ENCODE results near the gene SUSD4.

The SUSD4 gene

DNA sequence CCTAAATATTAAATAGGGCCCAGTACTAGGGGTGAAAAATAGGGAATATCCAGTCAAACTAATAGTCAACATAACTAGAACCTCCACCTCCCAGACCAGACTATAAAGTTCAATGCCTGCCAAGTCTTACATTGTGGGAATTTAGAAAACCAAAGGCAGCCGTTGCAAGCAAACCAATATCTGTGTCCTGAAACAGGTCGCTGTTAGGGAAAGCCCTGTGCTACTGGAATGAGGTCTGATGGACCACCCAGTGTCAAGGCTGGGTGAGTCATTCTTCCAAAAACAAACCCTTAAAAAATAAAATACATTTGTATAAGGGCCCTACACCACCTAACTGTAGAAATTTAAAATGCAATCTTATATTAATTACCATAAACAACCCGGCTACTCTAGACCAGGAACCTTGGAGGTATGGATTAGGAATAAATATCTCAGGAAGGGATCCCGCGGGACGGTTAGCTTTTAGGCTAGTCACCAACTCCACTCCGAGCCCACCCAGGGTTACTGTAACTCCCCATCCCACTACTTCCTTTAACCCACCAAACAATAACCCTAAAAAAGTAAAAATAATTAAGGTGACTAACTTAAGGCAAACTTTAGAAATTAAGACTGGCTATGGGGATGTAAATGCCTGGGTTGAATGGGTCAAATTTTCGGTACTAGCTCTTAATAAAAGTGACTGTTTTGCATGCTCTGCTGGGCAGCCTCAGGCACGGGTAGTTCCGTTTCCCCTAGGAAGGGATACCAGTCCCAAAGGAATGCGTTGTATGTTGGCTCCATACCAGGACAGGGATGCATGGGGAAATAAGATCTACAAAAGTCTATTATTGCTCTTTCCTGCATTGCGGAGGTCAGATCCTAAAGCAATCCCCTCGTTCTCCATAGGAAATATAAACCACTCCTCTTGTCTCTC lies 155.6 kb downstream of the SUSD4 start:
- DNase-seq, result no peak

DNA sequence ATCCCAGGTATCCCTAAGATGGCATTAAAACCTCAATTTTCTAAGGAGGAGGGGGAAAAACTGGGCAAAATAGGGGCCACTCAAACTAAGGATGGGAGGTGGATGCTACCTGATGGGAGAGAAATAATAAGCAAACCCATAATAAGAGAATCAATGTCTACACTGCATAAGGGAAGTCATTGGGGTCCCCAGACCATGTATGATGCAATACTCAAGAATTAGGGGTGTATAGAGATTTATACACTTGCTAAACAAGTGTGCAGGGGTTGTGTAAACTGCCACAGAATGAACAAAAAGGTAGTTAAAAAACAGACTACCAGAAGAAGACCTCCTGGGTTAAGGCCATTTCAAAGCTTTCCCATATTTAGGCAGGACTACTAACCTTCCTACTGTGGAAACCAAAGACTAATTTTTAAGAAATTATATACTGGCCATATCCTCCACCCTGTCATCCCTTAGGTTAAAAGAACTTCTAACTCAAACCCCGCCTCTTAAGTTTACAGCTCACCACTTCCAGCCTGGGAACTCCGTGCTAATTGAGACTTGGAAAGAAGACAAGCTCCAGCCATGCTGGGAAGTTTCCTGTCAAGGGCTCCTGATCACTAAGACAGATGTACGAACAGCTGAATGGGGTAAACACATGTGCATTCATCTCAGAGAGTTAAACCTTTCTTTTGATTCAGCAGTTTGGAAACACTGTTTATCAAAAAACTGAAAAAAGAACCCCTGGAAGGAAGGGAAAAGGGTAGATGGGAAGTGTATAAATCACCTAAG lies 156.5 kb downstream of the SUSD4 start:
- no peak for DNase-seq

DNA sequence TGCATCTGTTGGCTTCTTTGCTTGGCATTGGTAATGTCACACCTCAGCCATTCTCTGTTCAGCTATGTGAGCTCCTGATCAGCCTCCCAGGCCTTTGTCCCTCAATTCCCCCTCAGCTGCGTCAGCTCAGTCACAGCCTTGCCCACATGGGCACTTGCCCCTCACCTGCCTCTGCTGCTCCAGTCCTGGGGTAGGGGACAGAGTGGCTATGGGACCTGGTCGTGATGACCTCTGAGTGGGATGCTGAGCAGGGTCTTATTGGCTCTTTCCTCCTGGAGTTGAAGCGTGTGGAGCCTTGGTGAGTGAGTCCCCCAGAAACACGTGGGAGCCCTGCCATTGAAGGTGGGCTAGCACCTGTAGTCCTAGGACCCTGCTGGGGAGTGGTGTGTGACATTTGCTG lies 159.6 kb downstream of the SUSD4 start:
- DNase-seq, result no peak

DNA sequence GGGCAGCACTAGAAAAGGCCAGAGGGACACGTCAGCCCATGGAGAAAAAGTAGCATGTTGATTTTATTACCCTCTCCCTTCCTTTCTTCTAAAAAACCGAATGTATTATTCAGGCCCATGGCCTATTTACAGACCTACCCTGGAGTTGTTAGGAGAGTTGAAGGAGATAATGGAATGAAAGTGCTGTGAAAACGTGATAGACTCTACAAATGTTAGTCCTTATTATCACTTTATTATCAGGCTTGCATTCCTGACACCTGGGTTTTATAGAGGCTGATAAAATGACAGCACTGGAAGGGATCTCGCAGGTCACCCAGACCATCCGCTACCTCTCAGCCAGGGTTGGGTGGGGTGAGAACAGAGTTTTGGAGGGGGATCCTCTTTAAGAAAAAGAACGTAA lies 160.3 kb downstream of the SUSD4 start:
- no peak for DNase-seq

DNA sequence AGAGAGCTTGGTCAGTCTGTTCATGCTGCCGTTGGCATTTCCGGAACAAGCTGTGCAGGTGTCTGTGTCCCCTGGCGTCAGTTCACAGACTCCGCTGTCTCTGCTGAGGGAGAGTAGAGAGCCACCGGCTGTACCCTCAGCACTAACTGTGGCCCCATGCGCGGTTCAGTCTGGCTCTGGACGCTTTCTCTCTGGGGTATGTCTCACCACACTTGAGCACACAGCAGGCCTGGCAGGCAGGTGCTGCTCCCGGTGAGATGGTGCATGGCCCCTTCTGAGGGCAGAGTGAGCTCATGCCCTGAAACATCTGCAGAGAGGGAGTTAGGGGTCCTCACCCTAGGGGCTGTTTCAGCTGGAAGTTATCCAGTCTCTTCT lies 161.0 kb downstream of the SUSD4 start:
- no peak for DNase-seq

DNA sequence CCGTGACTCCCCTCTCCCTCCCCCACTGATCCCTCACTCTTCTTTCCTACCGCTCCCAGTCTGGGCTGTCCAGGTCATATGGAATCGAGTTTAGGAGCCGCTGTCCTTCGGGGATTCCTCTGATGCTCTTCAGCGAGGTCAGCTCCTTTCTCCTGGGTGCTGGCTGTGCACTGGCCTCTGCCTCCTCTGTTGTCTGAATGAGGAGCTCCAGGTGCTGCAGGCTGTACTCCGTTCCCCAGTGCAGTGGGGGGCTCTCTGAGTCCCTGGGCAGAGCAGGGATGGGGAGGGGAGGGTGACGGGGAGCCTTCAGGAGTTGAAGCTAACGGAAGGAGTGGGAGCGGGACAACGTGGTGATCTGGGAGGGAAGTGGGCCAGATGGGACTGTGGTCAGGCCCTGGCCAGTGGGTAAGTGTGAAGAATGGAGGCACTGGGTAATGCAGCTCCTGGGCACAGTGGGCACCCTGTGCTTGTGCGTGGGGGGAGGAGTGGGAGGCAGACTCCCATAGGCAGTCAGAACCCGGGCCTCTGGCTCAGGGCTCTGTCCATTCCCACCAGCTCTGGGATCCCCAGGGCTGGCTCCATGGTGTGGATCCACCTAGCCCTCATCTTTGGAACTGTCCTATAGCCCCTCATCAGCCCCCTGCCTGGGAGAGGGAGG lies 161.5 kb downstream of the SUSD4 start:
- DNase-seq, result no peak

DNA sequence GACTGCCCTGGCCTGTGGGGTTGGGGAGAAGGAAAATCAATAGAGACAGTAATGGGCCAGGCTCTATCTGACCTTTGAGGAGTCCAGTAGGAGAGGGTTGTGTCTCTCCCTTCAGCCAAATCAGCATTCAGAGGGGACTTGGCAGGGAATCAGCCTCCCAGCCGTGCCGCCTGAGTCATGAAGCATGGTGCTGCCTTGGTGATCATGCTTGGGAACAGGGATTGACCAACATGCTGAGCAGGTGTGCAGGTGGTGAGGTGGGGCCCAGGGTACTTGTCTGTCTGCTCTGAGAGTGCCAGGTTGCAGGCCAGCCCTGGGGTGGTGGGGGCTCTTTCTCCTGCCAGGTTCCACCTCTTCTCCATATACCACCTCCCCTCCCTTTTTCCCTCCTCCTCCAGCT lies 162.0 kb downstream of the SUSD4 start:
- DNase-seq, result no peak

DNA sequence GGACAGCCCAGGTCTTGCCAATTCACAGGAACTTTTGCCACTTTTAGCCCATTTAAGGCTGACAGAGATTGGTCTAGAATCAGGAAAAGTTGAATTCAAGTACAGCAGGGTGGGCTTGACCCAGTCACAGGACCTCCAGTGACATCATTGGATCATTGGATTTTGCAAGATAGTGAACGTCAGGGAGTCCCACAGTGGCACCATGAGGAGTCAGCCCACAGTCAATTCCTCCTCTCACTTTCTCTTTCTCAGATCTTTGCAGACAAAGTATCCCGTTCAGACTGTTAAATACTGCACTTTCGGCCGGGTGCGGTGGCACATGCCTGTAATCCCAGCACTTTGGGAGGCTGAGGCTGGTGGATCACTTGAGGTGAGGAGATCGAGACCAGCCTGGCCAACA lies 163.1 kb downstream of the SUSD4 start:
- DNase-seq, result no peak

DNA sequence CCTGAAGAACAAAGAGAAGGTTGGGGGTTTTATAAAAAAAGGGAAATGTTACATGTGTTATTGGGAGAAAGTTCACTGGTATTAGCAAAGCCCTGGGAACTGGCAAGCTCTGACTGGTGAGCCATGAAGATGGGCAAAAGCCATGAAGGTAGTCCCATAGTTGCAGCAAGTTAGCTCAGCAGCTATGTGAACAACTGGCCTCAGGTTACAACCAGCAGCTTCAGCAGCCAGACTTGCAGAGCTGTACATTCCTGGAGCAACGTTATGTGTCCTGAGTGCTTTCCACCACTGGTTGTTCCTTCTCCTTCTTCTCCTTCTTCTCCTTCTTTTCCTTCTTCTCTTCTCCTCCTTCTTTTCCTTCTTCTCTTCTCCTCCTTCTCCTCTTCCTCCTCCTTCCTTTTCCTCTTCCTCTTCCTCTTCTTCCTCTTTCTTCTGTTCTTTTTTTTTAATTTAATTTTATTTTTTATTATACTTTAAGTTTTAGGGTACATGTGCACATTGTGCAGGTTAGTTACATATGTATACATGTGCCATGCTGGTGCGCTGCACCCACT lies 164.8 kb downstream of the SUSD4 start:
- no peak for DNase-seq

DNA sequence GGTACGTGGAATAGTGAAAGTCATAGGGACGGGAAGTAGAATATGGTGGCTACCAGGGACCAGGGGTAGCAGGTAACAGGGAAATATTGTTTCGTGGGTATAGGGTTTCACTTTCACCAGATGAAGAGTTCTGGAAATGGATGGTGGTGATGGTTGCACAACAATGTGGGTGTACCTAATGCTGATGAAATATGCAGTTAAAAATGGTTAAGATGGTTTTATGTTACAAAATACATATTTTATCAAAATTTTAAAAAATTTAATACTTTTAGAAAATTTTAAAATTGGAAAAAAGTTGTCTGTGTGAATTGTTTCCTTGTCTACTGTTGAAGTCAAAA lies 165.4 kb downstream of the SUSD4 start:
- DNase-seq, result no peak

DNA sequence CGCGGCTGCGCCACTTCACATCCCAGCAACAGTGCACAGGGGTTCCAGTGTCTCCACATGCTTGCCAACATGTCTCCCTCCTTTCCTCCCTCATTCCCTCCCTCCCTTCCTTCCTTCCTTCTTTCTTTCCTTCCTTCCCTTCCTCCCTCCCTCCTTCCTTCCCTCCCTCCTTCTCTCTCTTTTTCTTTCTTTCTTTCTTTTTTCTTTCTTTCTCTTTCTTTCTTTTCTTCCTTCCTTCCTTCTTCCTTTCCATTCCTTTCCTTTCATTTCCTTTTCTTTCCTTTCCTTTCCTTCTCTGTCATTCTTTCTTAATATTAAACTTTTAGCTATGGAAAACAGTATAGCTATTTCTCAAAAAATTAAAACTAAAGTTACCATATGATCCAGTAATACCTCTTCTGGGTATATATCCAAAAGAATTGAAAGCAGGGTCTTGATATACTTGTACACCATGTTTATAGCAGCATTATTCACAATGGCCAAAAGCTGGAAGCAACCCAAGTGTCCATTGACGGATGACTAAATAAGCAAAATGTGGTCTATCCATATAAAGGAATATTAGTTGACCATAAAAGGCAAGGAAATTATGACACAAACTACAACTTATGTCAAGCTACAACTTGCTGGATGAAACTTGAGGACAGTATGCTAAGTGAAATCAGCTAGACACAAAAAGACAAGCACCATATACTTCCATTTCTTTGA lies 165.9 kb downstream of the SUSD4 start:
- no peak for DNase-seq

DNA sequence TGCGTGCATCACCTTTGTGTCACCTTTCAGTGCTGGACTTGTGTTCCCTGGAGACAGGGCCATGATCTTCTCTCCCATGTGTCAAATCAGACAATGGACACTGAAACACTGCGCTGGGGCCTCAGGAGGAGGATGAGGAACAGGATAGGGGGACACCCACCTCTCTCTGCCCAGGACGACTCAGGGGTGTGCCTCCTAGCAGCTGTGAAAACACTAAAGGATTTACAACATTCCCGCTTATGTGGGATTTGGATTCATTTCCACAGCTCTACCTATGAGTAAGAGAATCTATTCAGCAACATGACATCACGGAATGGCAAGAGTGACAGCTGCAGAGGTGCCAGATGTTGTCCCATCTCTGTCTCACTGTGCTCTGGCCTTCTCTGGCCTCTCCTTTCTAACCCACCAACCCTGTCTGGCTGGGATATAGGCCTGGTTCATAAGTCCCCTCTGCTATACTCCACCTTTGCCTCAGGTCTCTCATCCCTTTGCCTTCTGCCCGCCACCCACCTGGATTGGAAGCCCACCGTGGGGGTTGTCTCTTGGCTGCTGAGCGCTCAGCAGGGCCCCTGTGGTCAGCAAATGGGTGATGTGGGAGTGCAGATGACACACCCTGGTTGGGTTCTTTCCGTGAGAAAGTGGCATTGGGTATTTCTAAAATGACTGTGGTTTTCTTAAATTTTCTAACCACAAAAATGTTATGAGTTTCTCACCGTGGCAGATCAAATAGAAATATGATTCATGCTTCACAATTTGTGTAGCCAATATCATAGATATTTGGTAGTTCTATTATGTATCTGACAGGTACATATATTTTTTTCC lies 173.9 kb downstream of the SUSD4 start:
- no peak for DNase-seq

DNA sequence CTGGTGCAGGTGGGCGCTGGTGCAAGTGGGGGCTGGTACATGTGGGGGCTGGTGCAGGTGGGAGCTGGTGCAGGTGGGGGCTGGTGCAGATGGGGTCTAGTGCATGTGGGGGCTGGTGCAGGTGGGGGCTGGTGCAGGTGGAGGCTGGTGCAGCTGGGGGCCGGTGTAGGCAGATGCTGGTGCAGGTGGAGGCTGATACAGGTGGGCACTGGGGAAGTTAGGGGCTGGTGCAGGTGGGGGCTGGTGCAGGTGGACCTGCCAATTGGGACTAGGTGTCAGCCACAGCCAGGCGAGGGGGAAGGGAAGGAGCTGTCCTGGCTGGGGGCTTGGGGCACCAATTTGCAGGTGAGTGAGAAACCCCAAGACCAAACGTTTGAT lies 174.5 kb downstream of the SUSD4 start:
- DNase-seq, result no peak

DNA sequence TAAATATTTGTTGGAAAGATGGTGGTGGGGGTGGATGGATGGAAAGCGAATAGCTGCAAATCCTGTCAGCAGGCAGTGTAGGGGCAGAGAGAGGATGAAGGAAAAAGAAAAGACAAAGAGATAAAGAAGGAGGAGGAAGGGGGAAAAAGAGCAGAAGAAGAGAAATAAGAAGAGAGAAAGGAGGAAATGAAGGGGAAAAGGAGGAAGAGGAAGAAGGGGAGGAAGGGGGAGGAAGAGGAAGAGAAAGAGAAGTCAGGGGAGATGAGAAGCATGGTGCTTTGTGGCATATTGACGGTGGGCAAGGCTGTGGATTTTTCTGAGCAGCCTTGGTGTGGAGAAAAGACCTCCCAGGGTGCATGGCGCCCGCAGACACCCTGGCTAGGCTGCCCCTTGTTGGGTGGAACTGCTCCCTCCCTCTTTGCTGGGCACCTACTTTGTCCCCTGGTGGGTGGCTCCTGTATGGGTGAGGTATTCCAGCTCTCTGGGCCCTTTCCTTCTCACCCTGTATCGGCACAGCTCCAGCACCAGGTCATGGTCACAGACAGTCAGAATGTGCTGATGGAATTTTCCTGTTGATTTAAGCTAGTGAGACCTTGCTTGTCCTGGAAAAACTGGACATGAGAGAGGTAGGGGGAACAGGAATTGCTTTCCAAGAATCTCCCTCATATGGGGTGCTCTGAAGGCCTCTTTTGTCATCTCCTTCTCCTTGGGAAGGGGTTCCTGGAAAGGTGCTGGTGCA lies 175.2 kb downstream of the SUSD4 start:
- no peak for DNase-seq

DNA sequence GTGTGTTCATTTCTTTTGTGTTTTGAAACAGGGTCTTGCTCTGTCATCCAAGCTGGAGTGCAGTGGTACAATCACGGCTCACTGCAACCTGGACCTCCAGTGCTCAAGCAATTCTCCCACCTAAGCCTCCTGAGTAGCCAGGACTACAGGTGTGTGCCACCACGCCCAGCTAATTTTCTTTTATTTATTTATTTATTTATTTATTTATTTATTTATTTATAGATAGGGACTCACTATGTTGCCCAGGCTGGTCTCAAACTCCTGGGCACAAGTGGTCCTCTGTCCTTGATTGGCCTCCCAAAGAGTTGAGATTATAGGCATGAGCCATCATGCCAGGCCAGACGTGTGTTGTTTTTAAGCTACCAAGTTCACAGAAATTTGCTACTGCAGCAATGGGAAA lies 177.2 kb downstream of the SUSD4 start:
- DNase-seq, result no peak

DNA sequence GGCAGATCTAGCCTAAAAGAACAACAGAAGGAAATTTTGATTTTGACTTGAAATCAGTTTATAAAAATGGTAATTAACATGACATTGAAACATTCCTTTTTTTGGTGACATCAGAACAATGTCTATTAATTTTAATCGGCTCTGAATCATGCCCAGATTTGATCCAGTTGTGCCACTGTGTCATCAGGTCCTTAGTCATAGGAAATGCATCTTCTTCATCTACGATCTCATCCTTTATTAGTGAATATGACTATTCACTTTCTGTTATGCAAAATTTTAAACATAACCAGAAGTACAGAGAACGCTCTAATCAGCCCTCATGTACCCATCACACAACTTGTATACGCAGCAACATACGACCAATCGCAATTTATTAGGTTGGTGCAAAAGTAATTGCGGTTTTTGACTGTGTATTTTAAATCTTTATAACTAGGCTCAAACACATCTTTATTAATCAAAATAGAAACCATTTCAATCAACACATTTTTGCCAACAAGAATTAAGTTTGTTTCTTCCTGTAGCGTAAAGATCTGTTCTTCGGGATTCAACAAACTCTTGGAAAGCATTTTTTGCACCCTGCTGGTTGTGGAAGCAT lies 180.6 kb downstream of the SUSD4 start:
- no peak for DNase-seq

DNA sequence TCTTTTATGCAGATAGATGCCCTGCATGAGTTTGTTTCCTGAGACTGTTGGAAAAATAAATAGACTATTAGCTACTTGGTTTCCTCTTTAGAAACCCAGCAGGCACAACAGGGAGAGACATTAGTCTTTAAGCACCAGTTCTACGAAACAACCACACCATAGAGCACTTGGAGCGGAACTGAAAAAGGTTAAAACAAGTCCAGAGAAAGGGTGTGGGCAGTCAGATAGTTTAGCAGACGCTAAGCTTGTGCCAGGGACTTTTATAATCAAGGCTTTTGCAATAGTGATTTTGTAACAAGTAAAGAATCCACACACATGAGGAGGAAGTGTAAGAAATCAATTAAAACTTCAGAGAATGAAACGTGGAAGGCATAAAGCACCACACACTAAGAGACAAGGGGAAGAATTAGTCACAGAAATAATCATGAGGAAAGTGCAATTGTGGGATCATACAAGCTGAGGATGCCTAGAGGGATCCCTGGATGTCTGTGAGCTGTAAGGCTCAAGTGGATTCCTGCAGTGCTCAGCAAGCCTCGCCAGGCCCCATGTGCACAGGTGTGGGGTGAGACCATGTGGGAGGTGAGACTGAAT lies 183.2 kb downstream of the SUSD4 start:
- DNase-seq, result no peak

DNA sequence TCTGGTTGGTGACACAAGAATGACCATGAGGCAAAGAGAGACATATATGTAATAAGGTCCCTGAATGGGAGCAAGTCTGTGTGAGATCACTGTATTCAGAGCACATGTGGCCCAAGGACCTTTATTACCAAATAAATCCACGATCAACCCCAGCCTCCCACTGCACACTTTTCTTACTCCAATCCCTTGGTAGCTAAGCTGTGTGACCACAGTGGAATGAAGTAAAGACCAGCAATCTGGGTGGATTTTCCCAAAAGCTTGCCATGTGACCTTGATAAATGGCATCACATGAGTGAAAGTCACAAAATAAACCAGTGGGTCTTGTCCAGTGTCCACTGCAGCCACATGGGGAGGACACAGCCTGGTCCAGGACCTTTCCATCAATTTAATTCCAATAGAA lies 184.2 kb downstream of the SUSD4 start:
- DNase-seq, result no peak

DNA sequence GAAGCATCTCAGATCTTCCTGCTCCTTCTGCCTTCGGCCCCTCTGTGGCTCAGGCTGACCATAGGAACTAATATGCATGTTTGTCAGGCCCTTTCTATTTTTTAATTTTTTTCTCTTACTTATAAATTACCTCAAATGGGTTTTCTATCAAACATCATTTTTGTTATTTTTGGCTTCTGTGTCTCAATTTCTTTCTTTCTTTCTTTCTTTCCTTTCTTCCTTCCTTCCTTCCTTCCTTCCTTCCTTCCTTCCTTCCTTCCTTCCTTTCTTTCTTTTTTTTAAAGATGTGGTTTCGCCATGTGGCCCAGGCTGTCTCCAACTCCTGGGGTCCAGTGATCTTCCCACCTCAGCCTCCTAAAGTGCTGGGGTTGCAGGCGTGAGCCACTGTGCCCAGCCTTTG lies 184.7 kb downstream of the SUSD4 start:
- DNase-seq, result no peak

DNA sequence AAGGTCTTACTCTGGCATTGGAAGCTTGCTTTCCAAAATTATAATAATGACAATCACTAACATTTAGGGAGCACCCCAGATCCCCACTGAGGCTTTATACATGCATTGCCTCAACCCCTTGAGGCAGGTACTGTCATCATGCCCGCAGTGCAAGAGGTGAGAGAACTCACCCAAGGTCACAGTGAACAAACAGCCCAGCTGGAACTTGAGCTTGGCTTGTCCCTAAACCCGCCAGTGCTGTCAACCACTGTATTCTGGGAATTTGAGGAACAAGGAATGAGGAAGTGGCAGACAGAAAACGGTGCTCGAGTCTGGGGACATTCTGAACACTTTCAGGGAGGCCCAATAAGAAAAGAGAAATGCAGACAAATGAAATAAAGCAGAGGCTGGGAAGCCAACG lies 186.3 kb downstream of the SUSD4 start:
- DNase-seq, result no peak

DNA sequence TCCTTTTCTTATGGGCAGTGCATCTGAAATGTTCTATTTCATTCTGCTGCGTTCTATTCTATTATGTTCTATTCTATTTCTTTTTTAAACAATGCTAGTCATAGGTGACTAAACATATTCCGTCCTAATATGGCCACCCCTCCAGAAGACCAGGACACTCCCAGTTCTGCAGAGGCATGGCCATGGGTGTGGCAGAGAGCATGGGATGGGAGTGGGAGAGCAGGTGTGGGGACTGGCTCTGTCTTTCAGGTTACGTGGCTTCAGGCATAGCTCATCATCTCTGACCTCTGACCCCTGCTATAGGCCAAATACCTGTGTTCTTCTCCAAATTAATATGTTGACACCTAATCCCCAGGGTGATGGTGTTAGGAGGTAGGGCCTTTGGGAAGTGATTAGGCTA lies 187.5 kb downstream of the SUSD4 start:
- DNase-seq, result no peak

All from NCI-H146 (cell line).